Spleen (tissue), 11 donors: ENCODE measurements around the gene FOXC2. TPM values are rescaled to one million over a fixed set of nuclear protein-coding genes. Genes with fewer than 3 reads are reported as not detected.

Experiments used
- DNase-seq: peaks from one replicate; pipeline ENCODE4 v3.0.0-alpha.2; 2020
- H3K27ac ChIP-seq, 8 donors: fragments of 200-600 bp; sonication (generic) in 7 of 8; 1 replicate in 4 of 8; 2 replicates in 4 of 8; pipeline versions ENCODE4 v1.5.0 to v1.8.0; 2016 to 2021; ENCODE audit warnings: inconsistent platforms in 4 of 8, mild to moderate bottlenecking in 4 of 8, moderate library complexity in 1 of 8
- H3K27me3 ChIP-seq, 7 donors: fragments of 200-600 bp; sonication (generic) in 6 of 7; replicated peaks in 1 of 7; 1 replicate in 4 of 7; 2 replicates in 3 of 7; pipeline versions ENCODE4 v1.5.0 to v1.8.0; 2016 to 2021; ENCODE audit warnings: inconsistent platforms in 3 of 7, mild to moderate bottlenecking in 1 of 7
- H3K36me3 ChIP-seq, 6 donors: fragments of 200-600 bp; sonication (generic) in 5 of 6; 1 replicate in 4 of 6; 2 replicates in 2 of 6; pipeline versions ENCODE4 v1.5.0 to v1.8.0; 2016 to 2021; ENCODE audit warnings: inconsistent platforms in 2 of 6
- H3K4me1 ChIP-seq, 6 donors: fragments of 200-600 bp; sonication (generic) in 5 of 6; 1 replicate in 3 of 6; 2 replicates in 3 of 6; pipeline versions ENCODE4 v1.5.0 to v1.8.0; 2016 to 2021; ENCODE audit warnings: inconsistent platforms in 3 of 6
- H3K4me3 ChIP-seq, 8 donors: fragments of 200-600 bp; sonication (generic) in 7 of 8; 1 replicate in 4 of 8; 2 replicates in 4 of 8; pipeline versions ENCODE4 v1.5.0 to v1.8.0; 2016 to 2021; ENCODE audit warnings: inconsistent platforms in 4 of 8, mild to moderate bottlenecking in 4 of 8, moderate library complexity in 2 of 8
- H3K9me3 ChIP-seq, 8 donors: fragments of 200-600 bp; sonication (generic) in 7 of 8; 1 replicate in 4 of 8; 2 replicates in 4 of 8; pipeline versions ENCODE4 v1.5.0 to v1.8.0; 2016 to 2021; ENCODE audit warnings: inconsistent platforms in 4 of 8
- CTCF ChIP-seq, 11 experiments: fragments of 200-600 bp in 7 of 11; fragments of 450-650 bp in 4 of 11; sonication (generic) in 4 of 11; IDR thresholded peaks in 8 of 11; conservative IDR thresholded peaks in 3 of 11; 1 replicate in 7 of 11; 2 replicates in 4 of 11; pipeline versions ENCODE4 v1.4.0 to v1.8.0; 2016 to 2021; ENCODE audit warnings: antibody characterized with exemption in 11 of 11, inconsistent platforms in 4 of 11, mild to moderate bottlenecking in 1 of 11
- POLR2A ChIP-seq, 3 donors: fragments of 450-650 bp; IDR thresholded peaks; one replicate each; pipeline ENCODE4 v1.5.1; 2017; ENCODE audit warnings: antibody characterized with exemption in 3 of 3, mild to moderate bottlenecking in 1 of 3
- POLR2AphosphoS5 ChIP-seq, 3 donors: sonication (generic); formaldehyde crosslinking; IDR thresholded peaks; one replicate each; pipeline ENCODE4 v1.5.1; 2017; ENCODE audit warnings: antibody characterized with exemption in 3 of 3
- WGBS, 5 donors: extraction: QIAGEN DNeasy Blood & Tissue Kit in 3 of 5; methylation state at CpG; one replicate each; pipeline versions ENCODE4 v1.1.5 to v1.1.7; 2013 to 2018; 5-methylcytosine and 5-hydroxymethylcytosine counted together
- intact Hi-C: fragments of 100-400 bp; cut with DNase I; formaldehyde crosslinking; loops from one replicate; pipeline ENCODE4 v1.15.0; 2023; ENCODE audit warnings: low total_unique reads
- polyA plus RNA-seq, 3 donors: library from polyadenylated mRNA; stranded (reverse); fragments of 200-250 nt; gene quantifications; one replicate each; pipeline ENCODE4 v1.2.1, GENCODE V29; 2013
- total RNA-seq, 7 donors: library from RNA; depleted of rRNA in 3 of 7; stranded (reverse); fragments of >200 nt in 3 of 7; fragmentation: NEBNext Ultra II Directional in 4 of 7; extraction: Animal tissue kit (Norgen Biotek cat#: 25700) in 4 of 7; gene quantifications; one replicate each; pipeline versions ENCODE4 v1.1.0 to v1.2.1, GENCODE V29; 2016 to 2021
- donor health status: healthy with polysubstance abuse.
- donor health status: DM: no; HTN: no; CAD: no; lungs with moderate emphysema.
- donor health status: DM: no; HTN: no; CAD: no.
- donor health status: Bipolar disorder and iron deficiency.
- donor health status: healthy.
- donor health status: DM: no; HTN: no; CAD: no.
- donor health status: DM: yes; HTN: yes; CAD: no.

The FOXC2 gene
- total and polyA plus RNA-seq, 10 donors = 0.05 to 0.10 TPM; not detected in 8

GRCh38 chr16:86521236-86522197 is 45.1 kb upstream of the FOXC2 start:
- peaks cover 10 to 19% (median 15%) of the 10 kb centered on the region in 6 donors for H3K4me1 ChIP-seq
- H3K27me3 ChIP-seq = peaks cover 0 to 75% (median 45%) of the 10 kb centered on the region in 7 donors
- WGBS, 5 donors = 68 to 82% (median 72%) methylated on average over 34 to 35 of the region's 35 CpGs
- no peak overlapping the region for H3K4me3 ChIP-seq
- intact Hi-C loops = loop anchor here (5.0 to 10.0 kb wide), 2 partner anchors 449 to 477 kb away; no protein-coding TSS in a partner anchor
- no peak overlapping the region for H3K27ac ChIP-seq
- DNase-seq = peak; percentile 55
- no peaks in the 10 kb centered on the region for H3K9me3 ChIP-seq
- H3K36me3 ChIP-seq = no peaks in the 10 kb centered on the region
- no peak for TF ChIP-seq CTCF (IDR thresholded peaks at IDR 0.05 in 8 of 11, conservative IDR thresholded peaks at IDR 0.05 in 3 of 11)
- no peak for TF ChIP-seq POLR2A (IDR thresholded peaks at IDR 0.05)
- no peak for TF ChIP-seq POLR2AphosphoS5 (IDR thresholded peaks at IDR 0.05)

- Histone ChIP-seq H3K27me3 (peaks cover 0 to 64% (median 34%) of the 10 kb centered on the region in 7 donors), H3K27ac (no peak overlapping the region), H3K4me1 (peaks cover 10 to 17% (median 15%) of the 10 kb centered on the region in 6 donors), H3K4me3 (no peak overlapping the region), H3K9me3 (no peaks in the 10 kb centered on the region), H3K36me3 (no peaks in the 10 kb centered on the region)
- intact Hi-C loops = loop anchor here (5.0 to 10.0 kb wide), 2 partner anchors 450 to 478 kb away; no protein-coding TSS in a partner anchor
- peak; percentile 55 for DNase-seq
- 75 to 91% (median 83%) methylated on average over 16 of the region's 16 CpGs for WGBS, 5 donors
- no peak for TF ChIP-seq CTCF (IDR thresholded peaks at IDR 0.05 in 8 of 11, conservative IDR thresholded peaks at IDR 0.05 in 3 of 11)
- TF ChIP-seq POLR2A (IDR thresholded peaks at IDR 0.05) = no peak
- TF ChIP-seq POLR2AphosphoS5 (IDR thresholded peaks at IDR 0.05) = no peak
Measured at GRCh38 chr16:86522634-86523033, 44.0 kb upstream of the FOXC2 start.

- WGBS, 5 donors = 75 to 80% (median 78%) methylated on average over 5 of the region's 5 CpGs
- Histone ChIP-seq H3K4me3 (no peak overlapping the region), H3K4me1 (peaks cover 10 to 17% (median 13%) of the 10 kb centered on the region in 6 donors), H3K9me3 (no peaks in the 10 kb centered on the region), H3K27me3 (peaks cover 0 to 57% (median 28%) of the 10 kb centered on the region in 7 donors), H3K27ac (no peak overlapping the region), H3K36me3 (peaks cover 0 to 1% (median 0%) of the 10 kb centered on the region in 6 donors)
- TF ChIP-seq POLR2AphosphoS5 (IDR thresholded peaks at IDR 0.05) (no peak), CTCF (IDR thresholded peaks at IDR 0.05 in 8 of 11, conservative IDR thresholded peaks at IDR 0.05 in 3 of 11) (no peak), POLR2A (IDR thresholded peaks at IDR 0.05) (no peak)
- intact Hi-C loops = loop anchor here (5.0 to 10.0 kb wide), 2 partner anchors 451 to 478 kb away; no protein-coding TSS in a partner anchor
- peak; percentile 42 for DNase-seq
Measured at GRCh38 chr16:86523166-86523740, 43.4 kb upstream of the FOXC2 start.
